Mesenteric fat pad (tissue), 1 donor: ENCODE data around the gene SREBF1. TPM values are rescaled to one million over a fixed set of nuclear protein-coding genes. Genes with fewer than 3 reads are reported as not detected.
A peak's percentile ranks its signal among the peaks of the same experiment; 100 is the strongest.

Experiments used
- DNase-seq: peaks from one replicate; pipeline ENCODE4 v3.0.0-alpha.2; 2020; ENCODE audit warnings: low spot score
- total RNA-seq: library from RNA; stranded (reverse); fragmentation: NEBNext Ultra II Directional; extraction: Animal tissue kit (Norgen Biotek cat#: 25700); gene quantifications from one replicate; pipeline ENCODE4 v1.2.1, GENCODE V29; 2021
- donor health status: DM: yes; HTN: yes; CAD: no.

Gene SREBF1
- total RNA-seq, 1 donor from 2014 or later, result 39.9 TPM

GRCh38 chr17:17826342-17826713, 10.5 kb downstream of the SREBF1 start:
- no peak for DNase-seq

GRCh38 chr17:17824783-17825614, 11.8 kb downstream of the SREBF1 start:
- DNase-seq, result no peak

DNA sequence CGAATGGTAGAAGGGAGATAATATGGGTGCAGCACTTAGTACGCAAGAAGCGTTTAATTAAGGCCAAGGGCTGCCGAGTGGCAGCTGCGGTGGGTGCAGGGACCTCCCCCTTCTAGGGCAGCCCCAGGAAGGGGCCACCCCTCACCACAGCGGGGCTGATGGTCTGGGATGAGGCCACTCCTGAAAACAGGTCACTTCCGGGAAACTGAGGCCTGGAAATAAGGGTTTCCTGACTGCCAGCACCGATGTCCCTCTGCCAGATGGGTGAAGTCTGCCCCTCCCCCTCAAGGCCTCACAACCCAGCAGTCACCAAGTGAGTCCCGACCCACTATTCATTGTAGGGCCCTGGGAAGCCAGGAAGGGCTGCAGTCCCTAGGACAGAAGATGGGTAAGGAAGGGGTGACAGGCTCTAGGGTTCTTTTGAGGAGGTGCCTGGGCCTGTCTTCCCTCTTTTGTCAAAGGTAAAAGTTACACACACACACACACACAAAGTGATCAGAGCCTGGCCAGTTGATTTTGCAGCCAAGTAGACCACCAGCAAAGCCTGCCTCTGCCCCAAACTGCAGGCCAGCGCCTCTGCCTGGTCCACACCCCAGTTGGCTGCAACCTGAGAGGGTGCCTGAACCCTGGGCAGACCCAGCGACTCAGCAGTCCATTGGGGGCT, 12.5 kb downstream of the SREBF1 start:
- DNase-seq, result no peak

DNA sequence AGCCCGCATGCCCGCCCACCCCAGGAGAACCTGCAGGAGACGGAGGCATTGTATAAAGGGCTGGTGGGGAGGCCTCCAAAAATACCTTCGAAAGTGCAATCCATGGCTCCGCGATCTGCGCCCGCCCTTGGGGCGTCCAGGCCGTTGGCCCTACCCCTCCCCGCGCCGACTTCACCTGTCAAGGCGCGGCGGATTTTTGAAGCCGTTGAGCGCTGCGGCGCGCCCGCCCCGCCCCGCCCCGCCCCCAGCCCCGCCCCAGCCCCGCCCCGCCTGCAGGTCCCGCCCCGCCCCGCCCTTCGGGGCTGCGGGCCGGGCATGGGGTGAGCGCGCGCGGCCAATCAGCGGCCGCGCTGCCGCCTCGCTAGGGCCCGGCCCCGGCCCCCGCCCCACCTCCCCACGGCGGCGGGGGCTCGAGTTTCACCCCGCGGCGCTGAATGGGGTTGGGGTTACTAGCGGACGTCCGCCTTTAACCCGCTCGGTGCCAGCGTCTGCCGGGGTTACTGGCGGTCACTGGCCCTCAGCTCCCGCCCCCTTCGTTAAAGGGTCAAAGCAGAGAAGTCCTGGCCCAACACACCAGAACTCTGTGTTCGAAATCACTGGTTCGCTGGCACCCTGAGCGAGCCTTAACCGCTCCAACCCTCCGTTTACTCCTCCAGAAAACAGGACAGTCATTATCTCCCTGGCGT, 13.2 kb downstream of the SREBF1 start:
- DNase-seq, result peak; percentile 94

GRCh38 chr17:17822616-17823015, 14.2 kb downstream of the SREBF1 start:
- DNase-seq, result no peak

- DNase-seq, result no peak
These were observed 14.6 kb downstream of the SREBF1 start for GRCh38 chr17:17822189-17822588.

GRCh38 chr17:17820463-17821158, 16.2 kb downstream of the SREBF1 start:
- no peak for DNase-seq

- DNase-seq, result no peak
These were observed 16.7 kb downstream of the SREBF1 start for GRCh38 chr17:17820046-17820445.

- DNase-seq, result no peak
These were observed 17.2 kb downstream of the SREBF1 start for GRCh38 chr17:17819561-17819995.

DNA sequence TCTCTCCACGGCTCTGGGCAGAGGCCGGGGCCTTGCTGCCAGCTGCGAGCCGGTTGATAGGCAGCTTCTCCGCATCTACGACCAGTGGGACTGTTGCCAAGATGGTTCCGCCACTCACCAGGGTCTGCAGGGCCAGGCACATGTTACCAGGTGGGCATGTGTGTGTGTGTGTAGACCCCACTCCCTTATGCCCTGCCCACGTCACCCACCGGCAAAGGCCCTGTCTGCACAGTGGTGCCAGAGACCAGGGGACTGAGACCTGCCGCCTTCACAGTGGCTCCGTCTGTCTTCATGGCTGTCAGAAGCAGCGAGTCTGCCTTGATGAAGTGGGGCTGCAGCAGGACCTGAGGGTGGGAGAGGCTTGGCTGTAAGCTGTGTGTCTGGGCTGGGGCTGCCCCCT, 17.7 kb downstream of the SREBF1 start:
- DNase-seq, result no peak

- no peak for DNase-seq
These were observed 18.7 kb downstream of the SREBF1 start for GRCh38 chr17:17818088-17818526.

DNA sequence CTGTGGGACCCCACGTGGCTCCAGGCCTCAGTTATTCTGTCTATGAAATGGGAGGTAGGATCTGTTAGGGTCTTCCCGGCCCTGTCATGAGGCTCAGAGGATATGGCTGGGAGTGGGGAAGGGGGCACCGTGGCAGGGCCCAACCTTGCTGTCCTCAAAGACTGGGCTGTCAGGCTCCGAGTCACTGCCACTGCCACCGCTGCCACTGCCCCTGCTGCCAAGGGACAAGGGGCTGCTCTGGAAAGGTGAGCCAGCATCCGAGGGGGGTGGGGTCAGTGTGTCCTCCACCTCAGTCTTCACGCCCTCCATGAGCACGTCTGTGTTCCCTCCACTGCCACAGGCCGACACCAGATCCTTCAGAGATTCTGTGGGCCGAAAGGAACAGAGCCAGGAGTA, 19.2 kb downstream of the SREBF1 start:
- no peak for DNase-seq

- DNase-seq, result no peak
These were observed 19.8 kb downstream of the SREBF1 start for GRCh38 chr17:17816831-17817551.

- DNase-seq, result no peak
These were observed 20.5 kb downstream of the SREBF1 start for GRCh38 chr17:17816240-17816814.

DNA sequence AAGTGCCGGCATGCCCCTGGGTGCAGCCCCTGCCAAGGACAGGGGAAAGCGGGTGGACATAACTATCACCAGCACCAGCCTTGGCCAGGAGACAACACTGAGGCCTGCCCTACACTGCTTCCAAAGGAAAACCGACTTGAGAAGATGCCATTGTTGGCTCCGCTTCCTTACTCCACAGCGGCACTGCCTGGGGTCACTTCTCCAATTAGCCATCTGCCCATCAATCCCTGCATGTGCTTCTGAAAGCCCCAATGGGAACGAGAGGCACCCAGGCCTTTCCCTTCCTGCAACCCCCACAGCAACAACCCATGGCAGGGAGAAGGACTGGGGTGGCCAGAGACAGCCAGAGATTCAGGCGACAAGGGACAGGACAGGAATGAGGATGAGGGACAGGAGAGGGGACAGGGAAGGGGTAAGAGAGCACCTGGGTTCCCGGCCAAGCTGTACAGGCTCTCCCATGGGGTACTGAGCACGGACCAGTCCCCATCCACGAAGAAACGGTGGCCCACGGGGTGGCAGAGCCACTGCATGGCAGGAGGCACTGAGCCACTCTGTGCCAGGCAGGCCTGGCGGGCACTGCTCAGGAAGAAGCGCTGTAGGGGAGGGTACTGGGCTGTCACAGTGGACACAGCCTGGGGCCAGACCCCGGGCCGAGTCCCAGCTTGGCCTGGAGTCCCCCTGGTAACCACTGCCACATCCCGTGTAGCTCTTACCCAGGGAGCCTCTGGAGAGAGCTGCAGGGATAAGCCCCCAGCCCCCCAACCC, 21.2 kb downstream of the SREBF1 start:
- no peak for DNase-seq

GRCh38 chr17:17815062-17815406, 21.8 kb downstream of the SREBF1 start:
- DNase-seq, result no peak

- no peak for DNase-seq
These were observed 22.4 kb downstream of the SREBF1 start for GRCh38 chr17:17814162-17815061.

DNA sequence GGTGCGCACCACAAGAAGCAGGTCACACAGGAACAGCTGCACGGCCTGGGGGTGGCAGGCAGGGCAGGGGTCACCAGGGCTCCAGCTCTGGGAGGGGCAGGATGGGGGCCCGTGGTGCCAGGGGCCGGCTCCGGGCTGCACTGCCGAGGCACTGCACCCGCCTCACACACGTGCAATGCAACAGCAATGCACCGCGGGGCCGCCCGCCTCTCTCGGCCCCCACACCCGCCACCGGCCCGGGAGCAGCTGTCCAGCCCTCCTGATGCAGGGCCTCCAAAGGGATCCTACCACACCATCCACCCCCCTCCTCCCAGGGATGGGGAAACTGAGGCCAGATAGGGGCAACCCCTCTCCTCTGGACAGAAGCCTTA, 23.1 kb downstream of the SREBF1 start:
- DNase-seq, result no peak
